ENCODE data around the gene ATAD3A. TPM values are rescaled to one million over a fixed set of nuclear protein-coding genes. Genes with fewer than 3 reads are reported as not detected.

Gene ATAD3A
- total and polyA plus RNA-seq, 2 of the 4 experiments (the other 2 are of a cell fraction), result 27.2 to 34.0 TPM

GRCh38 chr1:1536019-1536937 is 24.3 kb downstream of the ATAD3A start:
- peaks cover 25% of the 10 kb centered on the region for H4K20me1 ChIP-seq (ENCODE audit: insufficient read depth, low read length)
- H3K23ac ChIP-seq (ENCODE audit: low read depth, low read length), result no peak overlapping the region
- H3K9me3 ChIP-seq (ENCODE audit: control insufficient read depth, insufficient read depth, low read length), result no peaks in the 10 kb centered on the region; the same call in 1 of the 2 replicates
- H3K4me2 ChIP-seq (ENCODE audit: low read depth, low read length), result no peak overlapping the region
- no peak overlapping the region for H2BK5ac ChIP-seq (ENCODE audit: low read depth, low read length, poor library complexity, severe bottlenecking)
- in situ Hi-C loops (cut with MboI; ENCODE audit: low sequenced_read_pairs) (no loop called here), intact Hi-C loops (cut with micrococcal nuclease) (no loop called here), dilution Hi-C loops (cut with HindIII; ENCODE audit: low sequenced_read_pairs, unreplicated experiment) (no loop called here)
- no peak overlapping the region for H3K56ac ChIP-seq (ENCODE audit: extremely low read depth, insufficient read depth, low read length)
- H3K27ac ChIP-seq (ENCODE audit: insufficient read depth, low read length), result no peak overlapping the region
- peaks cover 14% of the 10 kb centered on the region for H3K4me1 ChIP-seq (ENCODE audit: control insufficient read depth, insufficient read depth, low read length)
- 89% methylated on average over 26 of the region's 48 CpGs; no CpG with 5 or more reads in 1 of the 2 experiments for WGBS, 2 experiments (ENCODE audit: extremely low coverage in 2 of 2, insufficient read length in 1 of 2)
- no peak overlapping the region for H4K8ac ChIP-seq (ENCODE audit: low read depth in 2 of 2, low read length in 2 of 2)
- DNase-seq, result no peak
- peaks cover 28% of the 10 kb centered on the region for H3K36me3 ChIP-seq (ENCODE audit: control insufficient read depth, insufficient read depth, low read length)
- ChIA-PET POLR2A (ENCODE audit: unreplicated experiment) (no interaction called here), CTCF (no interaction called here)
- BruUV-seq (replicated peaks), result no TSS peak
- TF ChIP-seq RFX5 (IDR thresholded peaks at IDR 0.05; ENCODE audit: low read depth, low read length), result no peak
- TF ChIP-seq MAZ (IDR thresholded peaks at IDR 0.05; ENCODE audit: borderline replicate concordance, low read depth, low read length), result no peak
- no peak for TF ChIP-seq USF2 (IDR thresholded peaks at IDR 0.05; ENCODE audit: low read depth, low read length)
- no peak for TF ChIP-seq CHD1 (IDR thresholded peaks at IDR 0.05; ENCODE audit: low read depth, low read length)
- no peak for TF ChIP-seq SMC3 (IDR thresholded peaks at IDR 0.05; ENCODE audit: low read depth, low read length)
- no peak for TF ChIP-seq CEBPB (IDR thresholded peaks at IDR 0.05; ENCODE audit: low read depth, low read length)
- no peak for TF ChIP-seq FOS (IDR thresholded peaks at IDR 0.05; ENCODE audit: low read depth, low read length)
- no peak for TF ChIP-seq MAFK (IDR thresholded peaks at IDR 0.05; ENCODE audit: low read depth, low read length)
- no peak for TF ChIP-seq NFE2L2 (IDR thresholded peaks at IDR 0.05; ENCODE audit: low read depth, low read length)
- TF ChIP-seq RCOR1 (IDR thresholded peaks at IDR 0.05; ENCODE audit: insufficient replicate concordance, low read length), result no peak
- TF ChIP-seq BHLHE40 (IDR thresholded peaks at IDR 0.05; ENCODE audit: low read depth, low read length), result no peak
- TF ChIP-seq MXI1 (IDR thresholded peaks at IDR 0.05; ENCODE audit: borderline replicate concordance, low read depth, low read length), result no peak
- TF ChIP-seq POLR2A (IDR thresholded peaks at IDR 0.05; ENCODE audit: low read depth, low read length), result no peak
- TF ChIP-seq, protein P1, sequence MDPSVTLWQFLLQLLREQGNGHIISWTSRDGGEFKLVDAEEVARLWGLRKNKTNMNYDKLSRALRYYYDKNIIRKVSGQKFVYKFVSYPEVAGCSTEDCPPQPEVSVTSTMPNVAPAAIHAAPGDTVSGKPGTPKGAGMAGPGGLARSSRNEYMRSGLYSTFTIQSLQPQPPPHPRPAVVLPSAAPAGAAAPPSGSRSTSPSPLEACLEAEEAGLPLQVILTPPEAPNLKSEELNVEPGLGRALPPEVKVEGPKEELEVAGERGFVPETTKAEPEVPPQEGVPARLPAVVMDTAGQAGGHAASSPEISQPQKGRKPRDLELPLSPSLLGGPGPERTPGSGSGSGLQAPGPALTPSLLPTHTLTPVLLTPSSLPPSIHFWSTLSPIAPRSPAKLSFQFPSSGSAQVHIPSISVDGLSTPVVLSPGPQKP (IDR thresholded peaks at IDR 0.05; ENCODE audit: borderline replicate concordance, low read depth, low read length), result no peak
- no peak for TF ChIP-seq RAD21 (IDR thresholded peaks at IDR 0.05; ENCODE audit: low read length)
- H3K27me3 ChIP-seq (ENCODE audit: control insufficient read depth, insufficient read depth, low read length), result no peaks in the 10 kb centered on the region
- no peak overlapping the region for H2AFZ ChIP-seq (replicated peaks; ENCODE audit: low read length, poor library complexity)
- no peak overlapping the region for H2BK20ac ChIP-seq (ENCODE audit: low read depth, low read length)
- no peak overlapping the region for H3K9ac ChIP-seq (ENCODE audit: low read depth, low read length)
- peaks cover 10 to 43% of the 10 kb centered on the region in 2 experiments for H3K79me1 ChIP-seq (ENCODE audit: low read depth in 1 of 2, low read length in 2 of 2)
- H4K91ac ChIP-seq (ENCODE audit: insufficient read depth, low read depth, low read length), result no peak overlapping the region
- H3K18ac ChIP-seq (ENCODE audit: low read depth, low read length), result no peak overlapping the region
- no peak overlapping the region for H2BK15ac ChIP-seq (ENCODE audit: low read depth, low read length)
- no peak overlapping the region for H2AK9ac ChIP-seq (replicated peaks; ENCODE audit: low read depth, low read length, poor library complexity)
- no peak overlapping the region for H2BK120ac ChIP-seq (ENCODE audit: low read depth, low read length)
- no peak overlapping the region for H4K5ac ChIP-seq (ENCODE audit: low read depth, low read length)
- no peak overlapping the region for H3K4ac ChIP-seq (ENCODE audit: low read depth, low read length)
- H2AK5ac ChIP-seq (ENCODE audit: low read depth, low read length), result no peak overlapping the region
- H3K4me3 ChIP-seq (ENCODE audit: insufficient read depth, low read depth, low read length), result no peak overlapping the region
- no peak for ATAC-seq (ENCODE audit: low read depth)
- no peak overlapping the region for H3K14ac ChIP-seq (replicated peaks; ENCODE audit: low read depth, low read length)
- peaks cover 17% of the 10 kb centered on the region for H3K9me1 ChIP-seq (ENCODE audit: insufficient read depth, low read length)

Data from IMR-90 (cell line).